Pancreas (tissue), 10 donors: ENCODE measurements around the gene PLD4. TPM values are rescaled to one million over a fixed set of nuclear protein-coding genes. Genes with fewer than 3 reads are reported as not detected.

Source experiments
- ATAC-seq, 4 donors: fragments of 200-7000 bp; cut with Tn5 transposase; one replicate each; pipeline versions ENCODE4 v1.8.0 to v1.9.1; 2020; ENCODE audit warnings: mild to moderate bottlenecking in 4 of 4, moderate library complexity in 4 of 4
- DNase-seq, 6 donors: peaks; one replicate each; pipeline ENCODE4 v3.0.0-alpha.2; 2020
- FAIRE-seq: peaks from 2 replicates; lab custom pipeline; 2012; peaks lifted over from hg19 to GRCh38; lab: Jason Lieb, UNC
- H3K27ac ChIP-seq, 4 donors: fragments of 200-600 bp; sonication (generic); 1 replicate in 3 of 4; 2 replicates in 1 of 4; pipeline versions ENCODE4 v1.5.0 to v1.8.0; 2020
- H3K27me3 ChIP-seq, 4 donors: fragments of 200-600 bp; one replicate each; pipeline ENCODE4 v1.8.0; 2021
- H3K36me3 ChIP-seq, 3 donors: fragments of 200-600 bp; sonication (generic) in 1 of 3; one replicate each; pipeline versions ENCODE4 v1.5.0 to v1.8.0; 2020 to 2021
- H3K4me1 ChIP-seq, 3 donors: fragments of 200-600 bp; one replicate each; pipeline ENCODE4 v1.8.0; 2021
- H3K4me3 ChIP-seq, 4 donors: fragments of 200-600 bp; sonication (generic) in 2 of 4; one replicate each; pipeline versions ENCODE4 v1.5.0 to v1.8.0; 2020 to 2021
- H3K9me3 ChIP-seq, 4 donors: fragments of 200-600 bp; one replicate each; pipeline ENCODE4 v1.8.0; 2021
- WGBS, 2 donors: extraction: QIAGEN DNeasy Blood & Tissue Kit; methylation state at CpG; one replicate each; pipeline ENCODE4 v1.1.7; 2013; 5-methylcytosine and 5-hydroxymethylcytosine counted together
- intact Hi-C, 3 donors: fragments of 100-400 bp; cut with DNase I; formaldehyde crosslinking; loops; one replicate each; pipeline versions ENCODE4 v1.11.1 to v1.14.2; 2022
- polyA plus RNA-seq, 2 donors: library from polyadenylated mRNA; stranded (reverse); fragments of 200-250 nt; gene quantifications; one replicate each; pipeline ENCODE4 v1.2.3, GENCODE V29; 2013
- total RNA-seq, 6 donors: library from RNA; stranded (reverse); fragmentation: NEBNext Ultra II Directional in 4 of 6; extraction: Animal tissue kit (Norgen Biotek cat#: 25700) in 4 of 6; gene quantifications; one replicate each; pipeline versions ENCODE4 v1.2.1 to v1.2.4, GENCODE V29; 2021 to 2023
- TF ChIP-seq, protein P1 (sequence below), 4 donors: fragments of 200-600 bp; sonication (generic) in 3 of 4; IDR thresholded peaks; one replicate each; pipeline versions ENCODE4 v1.5.0 to v1.8.0; 2021; ENCODE audit warnings: antibody characterized with exemption in 4 of 4
- donor health status: healthy with polysubstance abuse.
- donor health status: DM: no; HTN: no; CAD: no; lungs with moderate emphysema.
- donor health status: DM: no; HTN: no; CAD: no.
- donor health status: control.
- donor health status: control.
- donor health status: Bipolar disorder and iron deficiency.
- donor health status: DM: yes; HTN: yes; CAD: no.
- donor health status: DM: no; HTN: no; CAD: no.
- donor health status: DM: no; HTN: no; CAD: no.
- donor health status: DM: yes; HTN: yes; CAD: no.

Gene PLD4
- total and polyA plus RNA-seq, 8 donors: 0.19 to 12.5 (median 0.52) TPM

- no peaks in the 10 kb centered on the region for H3K9me3 ChIP-seq
- H3K4me1 ChIP-seq: peaks cover 8 to 11% (median 9%) of the 10 kb centered on the region in 3 donors
- H3K27me3 ChIP-seq: no peaks in the 10 kb centered on the region
- ATAC-seq (no peak), FAIRE-seq (no peak), DNase-seq (peak; percentile 5 to 80 (median 28))
- no peak overlapping the region for H3K27ac ChIP-seq
- intact Hi-C loops: no loop called here
- WGBS, 2 donors: 86 to 88% methylated on average over 28 to 31 of the region's 31 CpGs
- TF ChIP-seq, protein P1, sequence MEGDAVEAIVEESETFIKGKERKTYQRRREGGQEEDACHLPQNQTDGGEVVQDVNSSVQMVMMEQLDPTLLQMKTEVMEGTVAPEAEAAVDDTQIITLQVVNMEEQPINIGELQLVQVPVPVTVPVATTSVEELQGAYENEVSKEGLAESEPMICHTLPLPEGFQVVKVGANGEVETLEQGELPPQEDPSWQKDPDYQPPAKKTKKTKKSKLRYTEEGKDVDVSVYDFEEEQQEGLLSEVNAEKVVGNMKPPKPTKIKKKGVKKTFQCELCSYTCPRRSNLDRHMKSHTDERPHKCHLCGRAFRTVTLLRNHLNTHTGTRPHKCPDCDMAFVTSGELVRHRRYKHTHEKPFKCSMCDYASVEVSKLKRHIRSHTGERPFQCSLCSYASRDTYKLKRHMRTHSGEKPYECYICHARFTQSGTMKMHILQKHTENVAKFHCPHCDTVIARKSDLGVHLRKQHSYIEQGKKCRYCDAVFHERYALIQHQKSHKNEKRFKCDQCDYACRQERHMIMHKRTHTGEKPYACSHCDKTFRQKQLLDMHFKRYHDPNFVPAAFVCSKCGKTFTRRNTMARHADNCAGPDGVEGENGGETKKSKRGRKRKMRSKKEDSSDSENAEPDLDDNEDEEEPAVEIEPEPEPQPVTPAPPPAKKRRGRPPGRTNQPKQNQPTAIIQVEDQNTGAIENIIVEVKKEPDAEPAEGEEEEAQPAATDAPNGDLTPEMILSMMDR (IDR thresholded peaks at IDR 0.05): no peak
- peaks cover 0 to 8% (median 0%) of the 10 kb centered on the region in 3 donors for H3K36me3 ChIP-seq
- no peak overlapping the region for H3K4me3 ChIP-seq
These were observed 31.9 kb upstream of the PLD4 start for GRCh38 chr14:104892531-104893434.

DNA sequence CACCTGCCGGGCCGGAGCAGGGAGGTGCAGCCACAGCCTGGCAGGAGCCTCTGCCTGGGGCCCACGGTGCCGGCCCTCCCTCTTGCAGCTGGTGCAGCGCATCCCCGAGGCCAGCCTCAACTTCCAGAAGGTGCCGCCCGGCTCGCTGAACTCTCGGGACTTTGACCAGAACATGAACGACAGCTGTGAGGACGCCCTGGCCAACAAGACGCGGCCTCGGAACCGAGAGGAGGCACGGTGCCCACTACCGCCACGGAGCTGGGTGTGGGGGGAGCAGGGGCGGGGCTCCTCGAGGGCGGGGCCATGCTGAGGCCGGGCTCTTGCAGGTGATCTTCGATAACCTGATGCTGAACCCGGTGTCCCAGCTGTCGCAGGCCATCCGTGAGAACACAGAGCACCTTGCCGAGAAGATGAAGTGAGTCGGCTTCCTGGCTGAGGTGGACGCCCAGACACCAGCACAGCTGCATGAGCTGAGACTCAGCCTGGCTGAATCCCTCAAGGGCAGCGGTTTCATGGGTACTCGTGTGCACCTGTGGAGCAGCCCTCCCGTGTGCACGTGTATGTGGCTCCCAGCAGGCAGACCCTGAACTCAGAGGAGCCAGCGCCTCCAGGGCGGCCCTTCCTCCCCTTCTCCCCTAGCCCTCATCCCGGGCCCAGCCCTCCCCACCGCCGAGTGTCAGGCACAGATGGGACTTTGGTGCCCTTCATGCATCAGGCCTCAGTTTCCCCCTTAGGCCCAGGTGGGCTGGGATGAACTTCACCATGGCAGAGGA, 31.1 kb upstream of the PLD4 start:
- H3K9me3 ChIP-seq: no peaks in the 10 kb centered on the region
- 42 to 58% methylated on average over 35 to 39 of the region's 39 CpGs for WGBS, 2 donors
- H3K27ac ChIP-seq: no peak overlapping the region
- FAIRE-seq (no peak), ATAC-seq (no peak), DNase-seq (peak in 5 of 6 donors; percentile 20 to 67 (median 51))
- intact Hi-C loops: no loop called here
- no peaks in the 10 kb centered on the region for H3K27me3 ChIP-seq
- no peak overlapping the region for H3K4me3 ChIP-seq
- TF ChIP-seq, protein P1 (IDR thresholded peaks at IDR 0.05): no peak
- H3K4me1 ChIP-seq: peaks cover 8 to 11% (median 9%) of the 10 kb centered on the region in 3 donors
- H3K36me3 ChIP-seq: peaks cover 0 to 3% (median 0%) of the 10 kb centered on the region in 3 donors

GRCh38 chr14:104894331-104895206, 30.1 kb upstream of the PLD4 start:
- ATAC-seq (peak in 1 of 4 donors; percentile 3), FAIRE-seq (no peak), DNase-seq (peak in 5 of 6 donors; percentile 5 to 76 (median 38))
- WGBS, 2 donors: 82 to 86% methylated on average over 30 of the region's 30 CpGs
- no peaks in the 10 kb centered on the region for H3K36me3 ChIP-seq
- intact Hi-C loops: no loop called here
- H3K4me3 ChIP-seq: no peak overlapping the region
- no peaks in the 10 kb centered on the region for H3K27me3 ChIP-seq
- no peaks in the 10 kb centered on the region for H3K9me3 ChIP-seq
- H3K27ac ChIP-seq: peak overlapping the region in 1 of 4 donors; percentile 62
- peaks cover 8 to 11% (median 9%) of the 10 kb centered on the region in 3 donors for H3K4me1 ChIP-seq
- TF ChIP-seq, protein P1 (IDR thresholded peaks at IDR 0.05): no peak

- H3K27me3 ChIP-seq: no peaks in the 10 kb centered on the region
- intact Hi-C loops: no loop called here
- peak in 3 of 4 donors; percentile 0 to 5 (median 2) for ATAC-seq
These were observed 29.4 kb upstream of the PLD4 start for GRCh38 chr14:104895207-104895785.

More at GRCh38 chr14:104895207-104895785, 29.4 kb upstream of the PLD4 start:
- TF ChIP-seq, protein P1 (IDR thresholded peaks at IDR 0.05): no peak
- peaks cover 8 to 11% (median 9%) of the 10 kb centered on the region in 3 donors for H3K4me1 ChIP-seq
- H3K9me3 ChIP-seq: no peaks in the 10 kb centered on the region
- 28 to 31% methylated on average over 8 to 9 of the region's 9 CpGs for WGBS, 2 donors
- peak overlapping the region in 3 of 4 donors; percentile 62 to 88 (median 68) for H3K27ac ChIP-seq
- FAIRE-seq (no peak), DNase-seq (peak in 4 of 6 donors; percentile 31 to 82 (median 66))
- no peaks in the 10 kb centered on the region for H3K36me3 ChIP-seq
- peak overlapping the region in 2 of 4 donors; percentile 34 to 35 for H3K4me3 ChIP-seq
